NCI-H187 (cell line): ENCODE measurements around the gene KCNIP4.
"Not testable (repeated sequence)": the region's sequence is repeated elsewhere in the genome, so short reads cannot be mapped to it uniquely, and the experiment has no call there.

ENCODE experiments used
- DNase-seq, 2 experiments: peaks; one replicate each; lab custom pipeline; 2025; lab: John Stamatoyannopoulos, UW

KCNIP4 gene

GRCh38 chr4:21948347-21949072 is at the start of gene KCNIP4:
KCNIP4 (minus strand) TSS chr4:21948772.
- no peak for DNase-seq

GRCh38 chr4:21996618-21997017 is 48.0 kb upstream of the KCNIP4 start:
- not testable (repeated sequence) for DNase-seq

GRCh38 chr4:21992330-21992729 is 43.8 kb upstream of the KCNIP4 start:
- no peak for DNase-seq

GRCh38 chr4:21991562-21991961 is 43.0 kb upstream of the KCNIP4 start:
- DNase-seq, result no peak

GRCh38 chr4:21991050-21991449 is 42.5 kb upstream of the KCNIP4 start:
- DNase-seq, result no peak

- DNase-seq, result no peak
These were observed 40.8 kb upstream of the KCNIP4 start for GRCh38 chr4:21989351-21989750.

- no peak for DNase-seq
These were observed 37.7 kb upstream of the KCNIP4 start for GRCh38 chr4:21986307-21986706.

- DNase-seq, result no peak
These were observed 33.5 kb upstream of the KCNIP4 start for GRCh38 chr4:21982087-21982486.

- no peak for DNase-seq
These were observed 30.6 kb upstream of the KCNIP4 start for GRCh38 chr4:21979196-21979595.

GRCh38 chr4:21976166-21976565 is 27.6 kb upstream of the KCNIP4 start:
- no peak for DNase-seq

- DNase-seq, result no peak
These were observed 25.3 kb upstream of the KCNIP4 start for GRCh38 chr4:21973850-21974249.

GRCh38 chr4:21964762-21965319 is 16.3 kb upstream of the KCNIP4 start:
- no peak for DNase-seq

- no peak for DNase-seq
These were observed 14.1 kb upstream of the KCNIP4 start for GRCh38 chr4:21962691-21963090.

- DNase-seq, result no peak
These were observed 12.2 kb upstream of the KCNIP4 start for GRCh38 chr4:21960793-21961192.

GRCh38 chr4:21954916-21955315 is 6.3 kb upstream of the KCNIP4 start:
- DNase-seq, result no peak

- DNase-seq, result no peak
These were observed 5.1 kb upstream of the KCNIP4 start for GRCh38 chr4:21953653-21954052.

- no peak for DNase-seq
These were observed 4.0 kb upstream of the KCNIP4 start for GRCh38 chr4:21952549-21952948.

- DNase-seq, result no peak
These were observed 493 bp upstream of the KCNIP4 start for GRCh38 chr4:21949073-21949457.

- DNase-seq, result no peak
These were observed 703 bp downstream of the KCNIP4 start for GRCh38 chr4:21947791-21948346.

GRCh38 chr4:21946858-21947257 is 1.7 kb downstream of the KCNIP4 start:
- no peak for DNase-seq

GRCh38 chr4:21921526-21922180 is 26.9 kb downstream of the KCNIP4 start:
- DNase-seq, result no peak

GRCh38 chr4:21915761-21916160 is 32.8 kb downstream of the KCNIP4 start:
- DNase-seq, result no peak

GRCh38 chr4:21901831-21902230 is 46.7 kb downstream of the KCNIP4 start:
- DNase-seq, result no peak
